ENCODE measurements around the gene RNASEL.
A peak's percentile ranks its signal among the peaks of the same experiment; 100 is the strongest.

Gene RNASEL

GRCh38 chr1:182599339-182599738, 10.3 kb upstream of the RNASEL start:
- Histone ChIP-seq H3K9me3 (ENCODE audit: control insufficient read depth, insufficient read depth, low read length) (no peaks in the 10 kb centered on the region), H3K4me1 (ENCODE audit: insufficient read depth, low read length) (peaks cover 9% of the 10 kb centered on the region; the same call in 1 of the 2 replicates), H3K36me3 (ENCODE audit: insufficient read depth, low read length) (no peaks in the 10 kb centered on the region; the same call in 1 of the 2 replicates), H3K9ac (ENCODE audit: low read depth, low read length) (no peak overlapping the region)

DNA sequence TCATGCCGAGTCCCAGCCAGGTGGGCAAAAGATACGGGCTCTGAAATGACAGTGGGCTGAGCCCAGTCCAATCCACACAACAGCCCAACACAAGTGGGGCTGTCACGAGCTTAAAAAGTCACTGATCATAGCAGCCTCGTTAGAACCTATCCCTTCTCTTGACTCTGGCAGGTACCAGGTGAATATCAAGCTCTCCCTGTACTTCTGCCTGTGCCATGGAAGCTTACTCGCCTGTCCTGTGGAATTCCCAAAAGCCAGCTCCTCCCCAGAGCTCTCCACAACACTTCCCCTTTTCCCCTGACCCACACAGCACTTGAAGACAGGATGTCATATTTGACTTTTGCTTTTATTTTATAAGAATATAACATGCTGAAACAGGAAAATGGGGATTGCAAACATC, 9.2 kb upstream of the RNASEL start:
- peaks cover 9% of the 10 kb centered on the region; the same call in 1 of the 2 replicates for H3K4me1 ChIP-seq (ENCODE audit: insufficient read depth, low read length)
- no peaks in the 10 kb centered on the region; the same call in 1 of the 2 replicates for H3K36me3 ChIP-seq (ENCODE audit: insufficient read depth, low read length)
- H3K9me3 ChIP-seq (ENCODE audit: control insufficient read depth, insufficient read depth, low read length): no peaks in the 10 kb centered on the region
- H3K9ac ChIP-seq (ENCODE audit: low read depth, low read length): no peak overlapping the region

- H3K4me1 ChIP-seq (ENCODE audit: insufficient read depth, low read length): peaks cover 7% of the 10 kb centered on the region; the same call in 1 of the 2 replicates
- no peak overlapping the region for H3K9ac ChIP-seq (ENCODE audit: low read depth, low read length)
- H3K9me3 ChIP-seq (ENCODE audit: control insufficient read depth, insufficient read depth, low read length): no peaks in the 10 kb centered on the region
- H3K36me3 ChIP-seq (ENCODE audit: insufficient read depth, low read length): no peaks in the 10 kb centered on the region
Observed at GRCh38 chr1:182596934-182597333, 7.9 kb upstream of the RNASEL start.

GRCh38 chr1:182595641-182596240, 6.7 kb upstream of the RNASEL start:
- H3K9me3 ChIP-seq (ENCODE audit: control insufficient read depth, insufficient read depth, low read length): no peaks in the 10 kb centered on the region
- no peak overlapping the region for H3K9ac ChIP-seq (ENCODE audit: low read depth, low read length)
- H3K4me1 ChIP-seq (ENCODE audit: insufficient read depth, low read length): peaks cover 2% of the 10 kb centered on the region; the same call in 1 of the 2 replicates
- no peaks in the 10 kb centered on the region for H3K36me3 ChIP-seq (ENCODE audit: insufficient read depth, low read length)

DNA sequence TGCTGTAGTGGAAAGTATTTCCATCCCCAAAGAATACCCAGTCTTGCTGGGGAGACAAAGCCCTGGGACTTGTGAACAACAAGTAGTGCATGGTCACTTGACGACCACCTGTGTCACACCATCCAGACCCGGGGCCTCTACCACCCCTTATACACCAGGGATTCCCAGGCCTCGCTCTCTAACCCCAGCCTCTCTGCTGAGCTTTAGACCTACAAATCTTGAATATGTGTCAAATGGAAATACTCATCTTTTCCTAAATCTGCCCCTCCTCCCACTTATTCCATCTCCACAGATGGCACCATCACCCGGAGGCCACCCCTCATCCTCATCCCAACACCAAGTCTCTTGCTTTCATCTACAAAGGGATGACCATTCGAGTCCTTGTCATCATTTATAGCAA, 875 bp upstream of the RNASEL start:
- Histone ChIP-seq H3K9ac (ENCODE audit: low read depth, low read length) (no peak overlapping the region), H3K36me3 (ENCODE audit: insufficient read depth, low read length) (no peaks in the 10 kb centered on the region)

DNA sequence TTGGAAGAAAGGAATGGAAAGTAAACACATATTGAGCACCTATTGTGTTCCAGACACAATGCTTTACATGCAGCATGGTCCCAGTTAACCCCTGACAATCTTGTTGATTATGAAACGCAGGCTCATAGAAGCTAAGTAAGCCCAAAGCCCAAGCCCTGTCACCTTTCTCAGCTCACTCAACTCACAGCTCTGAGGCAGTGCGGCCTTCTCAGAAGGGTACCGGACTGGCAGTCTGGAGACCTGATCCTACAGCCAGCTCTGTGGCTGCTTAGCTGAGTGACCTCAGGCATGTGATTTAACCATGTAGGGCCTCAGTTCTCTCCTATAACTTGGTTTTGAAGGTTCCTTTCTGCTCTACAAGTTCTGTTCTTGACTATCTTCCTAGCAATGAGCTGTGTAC, 464 bp upstream of the RNASEL start:
- Histone ChIP-seq H3K9me3 (ENCODE audit: control insufficient read depth, insufficient read depth, low read length) (no peaks in the 10 kb centered on the region), H3K4me1 (ENCODE audit: insufficient read depth, low read length) (peaks cover 6% of the 10 kb centered on the region; the same call in 1 of the 2 replicates)

More for the DNA sequence above, 875 bp upstream of the RNASEL start:
- Histone ChIP-seq H3K4me1 (ENCODE audit: insufficient read depth, low read length) (peaks cover 6% of the 10 kb centered on the region; the same call in 1 of the 2 replicates), H3K9me3 (ENCODE audit: control insufficient read depth, insufficient read depth, low read length) (no peaks in the 10 kb centered on the region)

GRCh38 chr1:182587666-182588499, 1.2 kb downstream of the RNASEL start:
- Histone ChIP-seq H3K4me1 (ENCODE audit: insufficient read depth, low read length) (peaks cover 6% of the 10 kb centered on the region; the same call in 1 of the 2 replicates), H3K9me3 (ENCODE audit: control insufficient read depth, insufficient read depth, low read length) (no peaks in the 10 kb centered on the region), H3K36me3 (ENCODE audit: insufficient read depth, low read length) (no peaks in the 10 kb centered on the region), H3K9ac (ENCODE audit: low read depth, low read length) (peak overlapping the region; percentile 62; the same call in 1 of the 2 replicates)

More for the DNA sequence above, 464 bp upstream of the RNASEL start:
- Histone ChIP-seq H3K36me3 (ENCODE audit: insufficient read depth, low read length) (no peaks in the 10 kb centered on the region), H3K9ac (ENCODE audit: low read depth, low read length) (0 out of 2 replicates have a peak overlapping the region, but pooled peaks have one; percentile 62)

- Histone ChIP-seq H3K9me3 (ENCODE audit: control insufficient read depth, insufficient read depth, low read length) (no peaks in the 10 kb centered on the region), H3K36me3 (ENCODE audit: insufficient read depth, low read length) (no peaks in the 10 kb centered on the region), H3K9ac (ENCODE audit: low read depth, low read length) (no peak overlapping the region), H3K4me1 (ENCODE audit: insufficient read depth, low read length) (peaks cover 6% of the 10 kb centered on the region; the same call in 1 of the 2 replicates)
Observed at GRCh38 chr1:182587093-182587492, 2.0 kb downstream of the RNASEL start.

DNA sequence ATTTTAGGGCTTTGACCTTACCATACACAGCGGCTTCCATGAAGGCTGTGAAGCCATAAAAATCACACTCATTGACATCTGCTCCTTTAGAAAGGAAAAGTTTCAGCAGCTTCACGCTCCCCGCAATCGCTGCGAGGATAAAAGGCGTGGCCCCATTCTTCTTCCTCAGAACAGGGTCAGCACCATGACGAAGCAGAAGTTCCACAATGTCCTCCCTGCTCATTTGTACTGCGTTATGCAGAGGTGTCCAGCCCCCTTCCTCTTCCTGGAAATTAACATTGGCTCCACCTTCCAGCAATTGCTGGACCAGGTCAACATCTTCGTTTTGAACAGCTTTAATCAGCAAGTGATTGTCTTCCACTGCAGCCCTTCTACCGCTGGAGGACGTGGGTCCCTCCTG, 2.7 kb downstream of the RNASEL start:
- H3K9ac ChIP-seq (ENCODE audit: low read depth, low read length): no peak overlapping the region
- no peaks in the 10 kb centered on the region for H3K36me3 ChIP-seq (ENCODE audit: insufficient read depth, low read length)
- H3K9me3 ChIP-seq (ENCODE audit: control insufficient read depth, insufficient read depth, low read length): no peaks in the 10 kb centered on the region
- peaks cover 6% of the 10 kb centered on the region; the same call in 1 of the 2 replicates for H3K4me1 ChIP-seq (ENCODE audit: insufficient read depth, low read length)

- Histone ChIP-seq H3K9me3 (ENCODE audit: control insufficient read depth, insufficient read depth, low read length) (no peaks in the 10 kb centered on the region), H3K36me3 (ENCODE audit: insufficient read depth, low read length) (no peaks in the 10 kb centered on the region), H3K9ac (ENCODE audit: low read depth, low read length) (no peak overlapping the region), H3K4me1 (ENCODE audit: insufficient read depth, low read length) (peaks cover 6% of the 10 kb centered on the region; the same call in 1 of the 2 replicates)
Observed at GRCh38 chr1:182584746-182585145, 4.3 kb downstream of the RNASEL start.

- Histone ChIP-seq H3K9ac (ENCODE audit: low read depth, low read length) (no peak overlapping the region), H3K36me3 (ENCODE audit: insufficient read depth, low read length) (no peaks in the 10 kb centered on the region), H3K9me3 (ENCODE audit: control insufficient read depth, insufficient read depth, low read length) (no peaks in the 10 kb centered on the region), H3K4me1 (ENCODE audit: insufficient read depth, low read length) (no peaks in the 10 kb centered on the region)
Observed at GRCh38 chr1:182580736-182581135, 8.3 kb downstream of the RNASEL start.

GRCh38 chr1:182575540-182576149, 13.4 kb downstream of the RNASEL start:
- Histone ChIP-seq H3K9me3 (ENCODE audit: control insufficient read depth, insufficient read depth, low read length) (no peaks in the 10 kb centered on the region), H3K9ac (ENCODE audit: low read depth, low read length) (no peak overlapping the region), H3K36me3 (ENCODE audit: insufficient read depth, low read length) (no peaks in the 10 kb centered on the region), H3K4me1 (ENCODE audit: insufficient read depth, low read length) (no peaks in the 10 kb centered on the region)

- Histone ChIP-seq H3K9me3 (ENCODE audit: control insufficient read depth, insufficient read depth, low read length) (no peaks in the 10 kb centered on the region), H3K4me1 (ENCODE audit: insufficient read depth, low read length) (no peaks in the 10 kb centered on the region), H3K36me3 (ENCODE audit: insufficient read depth, low read length) (no peaks in the 10 kb centered on the region)
Observed at GRCh38 chr1:182574156-182574555, 14.9 kb downstream of the RNASEL start.

GRCh38 chr1:182570611-182570970, 18.5 kb downstream of the RNASEL start:
- Histone ChIP-seq H3K4me1 (ENCODE audit: insufficient read depth, low read length) (no peaks in the 10 kb centered on the region), H3K9ac (ENCODE audit: low read depth, low read length) (no peak overlapping the region), H3K36me3 (ENCODE audit: insufficient read depth, low read length) (no peaks in the 10 kb centered on the region), H3K9me3 (ENCODE audit: control insufficient read depth, insufficient read depth, low read length) (no peaks in the 10 kb centered on the region)

More at GRCh38 chr1:182574156-182574555, 14.9 kb downstream of the RNASEL start:
- no peak overlapping the region for H3K9ac ChIP-seq (ENCODE audit: low read depth, low read length)
